ENCODE results near the gene KBTBD6.

GRCh38 chr13:41139296-41139966 is 6.8 kb upstream of the KBTBD6 start:
- TF ChIP-seq ZNF600 (tag by site-specific recombination; IDR thresholded peaks at IDR 0.05) (no peak), CTCF (tag by site-specific recombination; IDR thresholded peaks at IDR 0.05) (no peak), ZSCAN5A (tag by site-specific recombination; IDR thresholded peaks at IDR 0.05) (no peak), ZBTB49 (tag by site-specific recombination; IDR thresholded peaks at IDR 0.05; ENCODE audit: low read depth) (no peak), ZFP3 (tag by site-specific recombination; IDR thresholded peaks at IDR 0.05; ENCODE audit: low read depth) (no peak), ZNF121 (tag by site-specific recombination; IDR thresholded peaks at IDR 0.05) (no peak), ATF2 (tag by site-specific recombination; IDR thresholded peaks at IDR 0.05; ENCODE audit: low read depth) (no peak), ZNF692 (tag by site-specific recombination; IDR thresholded peaks at IDR 0.05) (no peak), ZNF274 (IDR thresholded peaks at IDR 0.05; ENCODE audit: low read length) (no peak), ZNF274 (tag by site-specific recombination; IDR thresholded peaks at IDR 0.05; ENCODE audit: borderline replicate concordance) (no peak), RBAK (tag by site-specific recombination; IDR thresholded peaks at IDR 0.05) (no peak), ZNF175 (tag by site-specific recombination; IDR thresholded peaks at IDR 0.05) (no peak), ZNF561 (tag by site-specific recombination; IDR thresholded peaks at IDR 0.05; ENCODE audit: borderline replicate concordance) (no peak)
